NB4 (cell line): ENCODE data around the gene TMTC2.
A peak's percentile ranks its signal among the peaks of the same experiment; 100 is the strongest.

Source experiments
- DNase-seq: peaks from one replicate; pipeline ENCODE4 v3.0.0; 2010; ENCODE audit warnings: low read depth
- H3K4me3 ChIP-seq: one replicate; pipeline ENCODE4 v1.5.1; 2011; ENCODE audit warnings: mild to moderate bottlenecking, low read depth, low read length, moderate library complexity
- MAX ChIP-seq: IDR thresholded peaks from 2 replicates; pipeline ENCODE4 v1.6.1; 2011; ENCODE audit warnings: low read depth, low read length
- MYC ChIP-seq: IDR thresholded peaks from 2 replicates; pipeline ENCODE4 v1.6.1; 2011; ENCODE audit warnings: low read depth, low read length
- POLR2A ChIP-seq: IDR thresholded peaks from 2 replicates; pipeline ENCODE4 v1.6.1; 2011; ENCODE audit warnings: mild to moderate bottlenecking; ENCODE audit not compliant: insufficient read length; ENCODE audit errors: extremely low read depth
- TF ChIP-seq, protein P1 (sequence below): IDR thresholded peaks from one replicate; pipeline ENCODE4 v1.5.1; 2012; ENCODE audit warnings: low read depth, low read length

Gene TMTC2

DNA sequence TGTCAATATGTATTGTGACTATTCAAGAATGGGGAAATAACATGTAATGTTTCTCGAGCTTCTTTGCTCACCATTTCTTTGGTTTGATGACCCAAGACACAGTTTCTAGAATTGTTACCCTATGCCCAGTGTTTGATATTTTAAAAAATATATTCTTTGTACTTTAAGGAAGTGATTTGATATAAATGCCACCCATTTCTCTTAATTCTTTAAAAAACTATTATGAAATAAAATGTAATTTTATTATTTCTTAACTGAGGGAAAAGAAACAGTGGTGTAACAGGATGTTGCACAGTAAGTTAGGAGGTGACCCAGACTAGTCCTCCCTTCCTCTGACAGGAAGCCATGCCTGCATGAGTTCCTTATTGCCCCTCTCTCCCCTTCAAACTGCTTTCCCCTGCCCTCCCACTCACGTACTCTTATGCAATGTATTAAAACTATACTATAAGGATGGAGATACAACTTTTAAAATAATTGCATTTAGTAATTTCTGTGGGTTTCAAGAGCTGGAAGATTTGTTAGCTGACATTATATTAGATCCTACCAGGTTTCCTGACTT lies 279.4 kb downstream of the TMTC2 start:
- TF ChIP-seq POLR2A = no peak
- TF ChIP-seq, protein P1, sequence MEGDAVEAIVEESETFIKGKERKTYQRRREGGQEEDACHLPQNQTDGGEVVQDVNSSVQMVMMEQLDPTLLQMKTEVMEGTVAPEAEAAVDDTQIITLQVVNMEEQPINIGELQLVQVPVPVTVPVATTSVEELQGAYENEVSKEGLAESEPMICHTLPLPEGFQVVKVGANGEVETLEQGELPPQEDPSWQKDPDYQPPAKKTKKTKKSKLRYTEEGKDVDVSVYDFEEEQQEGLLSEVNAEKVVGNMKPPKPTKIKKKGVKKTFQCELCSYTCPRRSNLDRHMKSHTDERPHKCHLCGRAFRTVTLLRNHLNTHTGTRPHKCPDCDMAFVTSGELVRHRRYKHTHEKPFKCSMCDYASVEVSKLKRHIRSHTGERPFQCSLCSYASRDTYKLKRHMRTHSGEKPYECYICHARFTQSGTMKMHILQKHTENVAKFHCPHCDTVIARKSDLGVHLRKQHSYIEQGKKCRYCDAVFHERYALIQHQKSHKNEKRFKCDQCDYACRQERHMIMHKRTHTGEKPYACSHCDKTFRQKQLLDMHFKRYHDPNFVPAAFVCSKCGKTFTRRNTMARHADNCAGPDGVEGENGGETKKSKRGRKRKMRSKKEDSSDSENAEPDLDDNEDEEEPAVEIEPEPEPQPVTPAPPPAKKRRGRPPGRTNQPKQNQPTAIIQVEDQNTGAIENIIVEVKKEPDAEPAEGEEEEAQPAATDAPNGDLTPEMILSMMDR = no peak
- TF ChIP-seq MAX = no peak
- no peak for TF ChIP-seq MYC
- DNase-seq = peak; percentile 98
- peak overlapping the region; percentile 77 for H3K4me3 ChIP-seq

DNA sequence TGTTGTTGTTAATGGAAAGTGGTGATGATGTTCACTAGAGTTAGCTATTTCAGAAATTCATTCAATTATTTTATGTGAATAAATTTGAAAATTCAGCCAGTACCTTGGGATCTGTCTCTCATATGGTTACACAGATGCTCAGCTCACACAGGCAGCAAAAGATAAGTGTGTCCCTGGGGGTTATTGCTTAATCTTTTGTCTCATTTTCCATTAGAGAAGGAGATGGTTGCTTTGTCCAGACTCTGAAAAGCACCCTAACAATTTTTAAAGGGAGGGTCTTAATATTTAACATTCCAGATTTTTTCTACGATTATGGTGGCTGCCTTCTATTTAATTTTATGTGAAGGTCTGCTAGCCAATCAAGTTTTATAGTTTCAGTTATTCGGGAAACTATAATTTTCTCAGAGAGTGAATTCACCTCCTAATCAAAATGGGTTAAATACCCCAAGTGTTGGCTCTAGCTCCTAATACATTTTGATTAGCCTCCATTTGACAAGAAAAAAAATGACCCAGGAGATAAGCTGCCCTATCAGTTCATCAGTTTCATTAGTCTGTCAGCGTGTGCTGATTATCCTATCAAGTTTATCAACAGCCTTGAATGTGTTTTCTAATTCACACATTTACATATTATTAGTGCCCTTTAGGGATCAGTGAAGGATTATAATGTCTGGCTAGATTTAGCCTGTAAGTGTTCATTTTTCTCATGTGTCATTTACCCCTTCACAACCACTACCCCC lies 282.1 kb downstream of the TMTC2 start:
- peak; percentile 94 for DNase-seq
- H3K4me3 ChIP-seq = peak overlapping the region; percentile 77
- TF ChIP-seq MYC = peak; percentile 37; the same call in 1 of the 2 replicates
- TF ChIP-seq, protein P1 = no peak
- TF ChIP-seq POLR2A = peak; percentile 22

DNA sequence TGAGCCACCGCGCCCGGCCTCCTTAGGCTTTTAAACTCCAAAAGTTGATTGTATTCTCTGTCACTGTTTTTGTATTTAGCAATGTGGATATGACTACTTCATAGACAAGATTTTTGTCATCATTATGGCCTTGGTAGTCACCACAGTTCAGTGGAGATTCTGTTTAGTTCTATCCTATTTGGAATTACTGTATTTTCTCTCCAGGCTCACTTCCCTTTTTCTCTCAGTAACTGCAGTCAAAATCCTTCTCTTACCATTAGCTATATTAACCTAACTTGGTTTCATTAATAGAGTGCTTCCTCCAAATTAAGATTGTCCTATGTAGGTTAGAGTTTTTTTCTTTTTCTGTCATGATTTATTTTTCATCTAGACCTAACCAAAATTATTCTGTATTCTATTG lies 283.9 kb downstream of the TMTC2 start:
- H3K4me3 ChIP-seq = peak overlapping the region; percentile 51
- TF ChIP-seq, protein P1 = no peak
- TF ChIP-seq MAX (no peak), POLR2A (no peak), MYC (no peak)
- peak; percentile 61 for DNase-seq

DNA sequence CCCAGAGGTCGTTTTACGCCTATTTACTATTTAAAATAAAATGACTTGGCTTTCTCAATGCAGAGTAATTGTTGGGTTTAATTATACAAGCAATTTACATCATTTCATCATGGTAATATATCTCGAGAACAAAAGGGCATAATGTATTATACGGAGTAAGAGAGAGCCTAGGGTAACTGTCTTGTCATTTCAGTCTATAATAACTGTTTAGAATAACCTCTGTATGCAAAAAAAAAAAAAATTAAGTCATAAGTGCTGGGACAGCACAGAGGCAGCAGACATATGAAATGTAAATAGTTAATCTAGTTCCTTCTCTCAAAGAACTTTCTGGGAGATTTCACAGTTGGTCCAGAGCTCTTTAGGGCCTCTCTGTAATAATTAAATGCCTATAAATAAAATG lies 284.9 kb downstream of the TMTC2 start:
- DNase-seq = no peak
- TF ChIP-seq MYC (no peak), MAX (no peak), POLR2A (no peak)
- TF ChIP-seq, protein P1 = no peak
- H3K4me3 ChIP-seq = peak overlapping the region; percentile 51

GRCh38 chr12:82972624-82973023 lies 285.9 kb downstream of the TMTC2 start:
- peak; percentile 44 for DNase-seq
- TF ChIP-seq MAX = no peak
- TF ChIP-seq, protein P1 = no peak
- no peak for TF ChIP-seq MYC
- TF ChIP-seq POLR2A = no peak
- H3K4me3 ChIP-seq = peak overlapping the region; percentile 51

DNA sequence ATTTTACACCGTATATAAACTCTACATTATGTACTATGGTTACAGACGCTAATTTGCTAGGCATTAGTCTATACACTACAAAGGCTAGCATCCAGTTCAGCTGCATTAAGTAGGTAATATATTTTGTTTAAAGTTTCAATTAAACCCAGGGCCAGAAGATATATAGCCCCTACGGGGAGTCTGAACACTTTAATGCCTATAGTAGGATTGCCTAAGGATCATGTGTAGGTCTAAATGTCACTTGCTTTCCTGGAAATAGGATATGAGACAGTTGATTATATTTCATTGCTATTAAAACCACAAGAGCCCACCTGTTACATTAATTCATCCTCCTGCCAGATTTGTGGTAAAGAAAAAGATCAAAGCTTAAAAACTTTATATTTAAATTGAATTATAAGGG lies 286.9 kb downstream of the TMTC2 start:
- H3K4me3 ChIP-seq = peak overlapping the region; percentile 13
- no peak for DNase-seq
- TF ChIP-seq POLR2A = no peak
- TF ChIP-seq, protein P1 = no peak
- no peak for TF ChIP-seq MYC
- TF ChIP-seq MAX = no peak
